AG04449 (cell line): Measurements from ENCODE around the gene CCDC102B.

Source experiments
- CTCF ChIA-PET: fragments of 350-600 bp; formaldehyde crosslinking; extraction: SDS; loops from one replicate; lab custom pipeline; 2021; ENCODE audit warnings: antibody characterized with exemption; lab: Yijun Ruan, JAX
- POLR2A ChIA-PET: fragments of 400-600, 350-600 bp; formaldehyde crosslinking; extraction: SDS; loops from one replicate; lab custom pipeline; 2020; ENCODE audit warnings: antibody characterized with exemption, inconsistent platforms; lab: Yijun Ruan, JAX
- DNase-seq: peaks from one replicate; pipeline ENCODE4 v3.0.0-alpha.2; 2010; ENCODE audit warnings: low read depth, low spot score
- H3K4me3 ChIP-seq: 2 replicates; pipeline ENCODE4 v1.5.1; 2011; ENCODE audit warnings: low read depth, mild to moderate bottlenecking, control low read depth, low read length
- TF ChIP-seq, protein P1 (sequence below): IDR thresholded peaks from one replicate; pipeline ENCODE4 v1.5.1; 2011; ENCODE audit warnings: mild to moderate bottlenecking, moderate library complexity, low read length, control low read depth, inconsistent platforms; ENCODE audit not compliant: insufficient read depth; ENCODE audit errors: missing control alignments

Gene CCDC102B

GRCh38 chr18:69031571-69031970, 233.7 kb downstream of the CCDC102B start:
- POLR2A ChIA-PET, result no interaction called here
- H3K4me3 ChIP-seq, result no peak overlapping the region
- TF ChIP-seq, protein P1, sequence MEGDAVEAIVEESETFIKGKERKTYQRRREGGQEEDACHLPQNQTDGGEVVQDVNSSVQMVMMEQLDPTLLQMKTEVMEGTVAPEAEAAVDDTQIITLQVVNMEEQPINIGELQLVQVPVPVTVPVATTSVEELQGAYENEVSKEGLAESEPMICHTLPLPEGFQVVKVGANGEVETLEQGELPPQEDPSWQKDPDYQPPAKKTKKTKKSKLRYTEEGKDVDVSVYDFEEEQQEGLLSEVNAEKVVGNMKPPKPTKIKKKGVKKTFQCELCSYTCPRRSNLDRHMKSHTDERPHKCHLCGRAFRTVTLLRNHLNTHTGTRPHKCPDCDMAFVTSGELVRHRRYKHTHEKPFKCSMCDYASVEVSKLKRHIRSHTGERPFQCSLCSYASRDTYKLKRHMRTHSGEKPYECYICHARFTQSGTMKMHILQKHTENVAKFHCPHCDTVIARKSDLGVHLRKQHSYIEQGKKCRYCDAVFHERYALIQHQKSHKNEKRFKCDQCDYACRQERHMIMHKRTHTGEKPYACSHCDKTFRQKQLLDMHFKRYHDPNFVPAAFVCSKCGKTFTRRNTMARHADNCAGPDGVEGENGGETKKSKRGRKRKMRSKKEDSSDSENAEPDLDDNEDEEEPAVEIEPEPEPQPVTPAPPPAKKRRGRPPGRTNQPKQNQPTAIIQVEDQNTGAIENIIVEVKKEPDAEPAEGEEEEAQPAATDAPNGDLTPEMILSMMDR, result no peak
- DNase-seq, result no peak
- CTCF ChIA-PET, result no interaction called here

GRCh38 chr18:69032009-69032408, 234.1 kb downstream of the CCDC102B start:
- DNase-seq, result no peak
- CTCF ChIA-PET, result no interaction called here
- H3K4me3 ChIP-seq, result no peak overlapping the region
- TF ChIP-seq, protein P1, result no peak
- POLR2A ChIA-PET, result no interaction called here

DNA sequence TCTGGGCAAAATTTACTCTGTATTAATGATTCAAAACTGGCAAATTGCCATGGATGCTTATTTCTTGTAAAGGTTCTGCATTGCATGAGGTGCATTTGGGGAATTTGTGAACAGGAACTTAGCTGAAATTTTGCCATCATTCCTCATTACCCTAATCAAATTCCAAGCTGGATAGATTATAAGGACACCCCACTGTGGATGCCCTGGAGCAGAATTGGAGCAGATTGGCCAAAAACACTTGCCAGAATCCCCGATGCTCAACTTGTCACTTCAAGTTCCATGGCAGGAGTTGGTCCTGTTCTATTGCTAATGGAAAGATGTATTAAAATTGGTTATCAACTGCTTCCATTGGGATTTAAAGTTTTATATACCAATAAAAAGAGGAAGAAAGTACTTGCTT, 237.9 kb downstream of the CCDC102B start:
- ChIA-PET POLR2A (no interaction called here), CTCF (no interaction called here)
- TF ChIP-seq, protein P1, result no peak
- no peak for DNase-seq
- H3K4me3 ChIP-seq, result no peak overlapping the region

GRCh38 chr18:69044215-69044614, 246.3 kb downstream of the CCDC102B start:
- TF ChIP-seq, protein P1, result no peak
- no peak overlapping the region for H3K4me3 ChIP-seq
- ChIA-PET CTCF (no interaction called here), POLR2A (no interaction called here)
- no peak for DNase-seq

DNA sequence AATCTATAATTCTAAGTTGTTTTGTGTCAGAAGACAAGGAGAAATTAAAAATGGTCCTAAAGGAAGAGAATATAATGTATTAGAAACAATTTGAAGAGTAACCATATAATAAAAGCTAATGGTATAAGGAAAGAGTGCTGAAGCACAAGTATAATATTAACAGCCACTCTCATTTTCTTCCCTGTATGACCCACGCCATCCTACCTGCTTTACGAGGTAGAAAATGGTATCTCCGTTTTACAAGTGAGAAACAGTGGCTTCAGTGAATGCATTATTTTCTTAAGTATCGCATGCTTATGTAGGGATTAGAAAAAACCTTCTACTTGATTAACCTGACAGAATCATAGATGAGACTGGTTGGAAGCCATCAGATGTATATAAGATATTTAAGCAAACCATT, 266.2 kb downstream of the CCDC102B start:
- H3K4me3 ChIP-seq, result no peak overlapping the region
- TF ChIP-seq, protein P1, result no peak
- ChIA-PET POLR2A (no interaction called here), CTCF (no interaction called here)
- DNase-seq, result no peak

- TF ChIP-seq, protein P1, result no peak
- CTCF ChIA-PET, result no interaction called here
- H3K4me3 ChIP-seq, result no peak overlapping the region
- no peak for DNase-seq
- POLR2A ChIA-PET, result no interaction called here
Observed at GRCh38 chr18:69067048-69067447, 269.2 kb downstream of the CCDC102B start.

DNA sequence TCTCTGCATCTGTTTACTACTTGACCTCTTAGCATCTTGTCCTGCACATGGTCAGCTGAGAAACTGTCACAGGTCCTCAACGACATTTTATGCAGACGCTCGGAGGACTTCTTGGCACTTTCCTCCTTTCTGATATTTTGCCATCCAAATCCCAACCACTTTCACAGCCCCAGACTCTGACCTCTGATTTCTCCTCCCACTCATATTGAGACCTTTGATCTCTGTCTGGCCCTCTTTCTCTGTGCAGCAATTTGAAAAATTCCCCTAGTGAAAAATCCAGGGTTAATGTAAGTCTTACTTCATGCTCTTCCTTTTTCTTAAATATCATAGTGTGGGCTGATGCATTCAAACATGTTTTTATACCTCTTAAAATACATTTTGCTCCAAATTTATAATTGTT, 273.8 kb downstream of the CCDC102B start:
- TF ChIP-seq, protein P1, result no peak
- ChIA-PET CTCF (no interaction called here), POLR2A (no interaction called here)
- no peak for DNase-seq
- H3K4me3 ChIP-seq, result no peak overlapping the region
